ENCODE results near the gene FOXC2.
"Not testable (repeated sequence)": the region's sequence is repeated elsewhere in the genome, so short reads cannot be mapped to it uniquely, and the experiment has no call there.

Gene FOXC2

DNA sequence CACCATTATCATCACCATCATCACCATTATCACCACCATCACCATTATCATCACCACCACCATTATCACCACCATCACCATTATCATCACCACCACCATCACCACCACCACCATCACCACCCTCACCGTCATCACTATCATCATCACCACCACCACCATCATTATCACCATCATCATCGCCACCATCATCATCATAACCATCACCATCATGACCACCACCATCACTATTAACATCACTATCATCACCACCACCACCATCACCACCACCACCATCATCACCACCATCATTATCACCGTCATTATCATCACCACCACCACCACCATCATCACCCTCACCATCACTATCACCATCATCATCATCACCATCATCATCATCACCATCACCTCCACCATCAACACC lies 20.9 kb downstream of the FOXC2 start:
- Histone ChIP-seq H3K4me1 (no peaks in the 10 kb centered on the region; the same call in 1 of the 2 replicates), H3K4me3 (ENCODE audit: low read depth, low read length) (no peak overlapping the region), H3K36me3 (no peaks in the 10 kb centered on the region), H3K9me3 (no peaks in the 10 kb centered on the region; the same call in 1 of the 2 replicates), H3K27me3 (peaks cover 7% of the 10 kb centered on the region)
- DNase-seq: no peak
- TF ChIP-seq, protein P1, sequence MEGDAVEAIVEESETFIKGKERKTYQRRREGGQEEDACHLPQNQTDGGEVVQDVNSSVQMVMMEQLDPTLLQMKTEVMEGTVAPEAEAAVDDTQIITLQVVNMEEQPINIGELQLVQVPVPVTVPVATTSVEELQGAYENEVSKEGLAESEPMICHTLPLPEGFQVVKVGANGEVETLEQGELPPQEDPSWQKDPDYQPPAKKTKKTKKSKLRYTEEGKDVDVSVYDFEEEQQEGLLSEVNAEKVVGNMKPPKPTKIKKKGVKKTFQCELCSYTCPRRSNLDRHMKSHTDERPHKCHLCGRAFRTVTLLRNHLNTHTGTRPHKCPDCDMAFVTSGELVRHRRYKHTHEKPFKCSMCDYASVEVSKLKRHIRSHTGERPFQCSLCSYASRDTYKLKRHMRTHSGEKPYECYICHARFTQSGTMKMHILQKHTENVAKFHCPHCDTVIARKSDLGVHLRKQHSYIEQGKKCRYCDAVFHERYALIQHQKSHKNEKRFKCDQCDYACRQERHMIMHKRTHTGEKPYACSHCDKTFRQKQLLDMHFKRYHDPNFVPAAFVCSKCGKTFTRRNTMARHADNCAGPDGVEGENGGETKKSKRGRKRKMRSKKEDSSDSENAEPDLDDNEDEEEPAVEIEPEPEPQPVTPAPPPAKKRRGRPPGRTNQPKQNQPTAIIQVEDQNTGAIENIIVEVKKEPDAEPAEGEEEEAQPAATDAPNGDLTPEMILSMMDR (IDR thresholded peaks at IDR 0.05; ENCODE audit: low read depth, low read length): no peak

DNA sequence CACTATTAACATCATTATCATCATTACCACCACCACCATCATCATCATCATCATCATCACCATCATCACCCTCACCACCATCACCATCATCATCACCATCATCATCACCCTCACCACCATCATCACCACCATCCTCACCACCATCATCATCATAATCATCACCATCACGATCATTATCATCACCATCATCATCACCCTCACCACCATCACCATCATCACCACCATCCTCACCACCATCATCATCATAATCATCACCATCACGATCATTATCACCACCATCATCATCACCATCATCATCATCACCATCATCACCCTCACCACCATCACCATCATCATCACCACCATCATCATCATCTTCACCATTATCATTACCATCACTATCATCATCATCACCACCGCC lies 21.3 kb downstream of the FOXC2 start:
- not testable (repeated sequence) for H3K4me3 ChIP-seq (ENCODE audit: low read depth, low read length); H3K36me3 ChIP-seq; DNase-seq; H3K4me1 ChIP-seq; H3K9me3 ChIP-seq
- peaks cover 12% of the 10 kb centered on the region for H3K27me3 ChIP-seq

DNA sequence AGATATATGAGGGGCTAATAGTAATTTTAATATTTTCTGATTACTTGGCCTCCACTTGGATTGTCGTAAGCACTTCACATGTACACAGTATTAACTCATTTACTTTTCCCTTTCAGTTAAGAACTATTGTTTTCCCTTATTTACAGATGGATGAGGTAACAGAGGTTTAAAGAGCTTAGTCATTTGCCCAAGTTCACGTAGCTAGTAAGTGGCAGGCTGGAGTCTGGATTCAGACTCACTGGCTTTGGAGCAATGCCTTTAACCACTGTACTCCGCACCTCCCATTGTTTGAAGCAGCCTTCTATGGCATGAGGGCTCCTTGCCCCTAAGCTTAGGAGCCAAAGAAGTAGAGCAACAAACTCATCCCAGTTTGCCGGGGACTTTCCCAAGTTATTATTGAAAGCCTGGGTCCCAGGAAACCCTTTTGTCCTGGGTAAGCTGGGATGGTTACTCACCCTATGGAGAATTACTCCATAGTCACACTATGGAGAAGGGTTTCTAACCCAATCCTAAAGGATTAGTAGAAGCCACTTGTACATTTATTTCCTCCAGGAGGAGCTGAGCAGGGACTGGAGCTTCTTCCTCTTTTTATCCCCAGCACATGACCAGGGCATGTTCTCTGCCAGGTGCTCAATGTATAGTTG lies 24.0 kb downstream of the FOXC2 start:
- Histone ChIP-seq H3K27me3 (peaks cover 35% of the 10 kb centered on the region), H3K36me3 (no peaks in the 10 kb centered on the region), H3K4me1 (no peaks in the 10 kb centered on the region), H3K9me3 (no peaks in the 10 kb centered on the region; the same call in 1 of the 2 replicates), H3K4me3 (ENCODE audit: low read depth, low read length) (no peak overlapping the region)
- TF ChIP-seq, protein P1 (IDR thresholded peaks at IDR 0.05; ENCODE audit: low read depth, low read length): no peak
- no peak for DNase-seq

DNA sequence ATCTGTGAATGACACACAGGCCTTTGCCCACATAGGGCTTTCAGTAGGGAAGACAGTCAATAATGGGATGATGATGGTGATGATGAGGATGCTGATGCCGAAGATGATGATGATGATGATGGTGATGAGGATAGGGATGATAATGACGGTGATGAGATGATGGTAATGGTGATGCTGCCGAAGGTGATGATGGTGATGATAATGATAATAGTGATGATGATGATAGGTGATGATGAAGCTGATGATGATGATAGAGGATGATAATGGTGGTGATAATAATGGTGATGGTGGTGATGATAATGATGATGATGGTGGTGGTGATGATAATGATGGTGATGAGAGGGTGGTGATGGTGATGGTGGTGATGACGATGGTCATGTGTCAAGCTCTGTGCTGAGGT lies 24.6 kb downstream of the FOXC2 start:
- Histone ChIP-seq H3K27me3 (peaks cover 35% of the 10 kb centered on the region), H3K4me1 (no peaks in the 10 kb centered on the region), H3K9me3 (no peaks in the 10 kb centered on the region; the same call in 1 of the 2 replicates), H3K4me3 (ENCODE audit: low read depth, low read length) (no peak overlapping the region), H3K36me3 (no peaks in the 10 kb centered on the region)
- DNase-seq: no peak
- TF ChIP-seq, protein P1 (IDR thresholded peaks at IDR 0.05; ENCODE audit: low read depth, low read length): no peak

DNA sequence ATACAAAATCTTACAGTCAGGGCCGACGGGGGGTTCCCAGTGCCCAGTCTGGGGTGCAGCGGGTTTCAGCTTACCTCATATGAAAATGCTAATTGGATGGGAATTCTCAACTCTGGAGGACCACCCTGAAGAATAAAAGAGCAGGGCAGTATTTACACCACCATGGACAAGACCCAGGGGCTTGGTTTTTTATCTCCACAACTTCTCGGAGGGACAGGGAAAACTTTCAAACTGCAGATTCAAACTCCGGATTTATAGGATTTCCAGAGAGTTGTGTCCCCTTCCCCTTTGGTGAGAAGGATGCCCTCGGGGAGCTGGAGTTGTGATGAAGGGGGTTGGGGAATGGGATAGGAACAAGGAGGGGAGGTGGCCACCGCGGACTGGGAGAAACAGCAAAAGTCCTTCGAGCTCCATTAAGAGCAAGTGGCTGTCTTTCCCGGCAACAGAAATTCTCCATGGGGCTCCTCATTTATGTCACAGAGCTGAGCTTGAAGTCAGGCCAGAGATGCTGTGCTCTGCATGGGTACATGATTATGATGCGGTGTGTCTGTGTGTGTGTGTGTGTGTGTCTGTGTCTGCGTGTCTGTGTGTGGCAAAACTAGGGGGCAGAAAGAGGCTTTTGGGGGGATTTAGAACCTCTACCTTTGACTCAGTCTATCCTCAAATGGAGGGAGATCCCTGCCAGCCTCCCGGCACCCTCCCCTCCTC lies 27.4 kb downstream of the FOXC2 start:
- no peaks in the 10 kb centered on the region for H3K4me1 ChIP-seq
- H3K4me3 ChIP-seq (ENCODE audit: low read depth, low read length): no peak overlapping the region
- peaks cover 35% of the 10 kb centered on the region for H3K27me3 ChIP-seq
- DNase-seq: no peak
- no peaks in the 10 kb centered on the region for H3K9me3 ChIP-seq
- no peaks in the 10 kb centered on the region for H3K36me3 ChIP-seq
- TF ChIP-seq, protein P1 (IDR thresholded peaks at IDR 0.05; ENCODE audit: low read depth, low read length): no peak

DNA sequence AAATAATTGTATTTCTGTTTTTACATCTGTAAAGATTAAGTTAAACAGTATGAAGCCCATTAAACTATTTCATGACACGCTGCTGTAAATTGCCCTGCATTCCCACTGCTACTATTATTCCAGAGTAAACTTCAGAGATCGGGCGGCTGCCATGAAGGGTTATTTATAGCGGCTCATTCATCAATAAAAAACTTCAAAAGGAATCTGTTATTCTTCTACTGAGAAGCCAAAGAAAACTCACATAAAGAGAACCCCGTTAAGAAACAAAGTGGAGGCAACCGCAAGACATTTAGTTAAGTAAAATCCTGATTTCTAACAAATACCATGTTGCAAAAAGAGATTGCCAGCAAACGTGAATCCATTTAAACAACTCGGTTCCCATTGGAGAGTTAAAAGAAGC lies 28.1 kb downstream of the FOXC2 start:
- Histone ChIP-seq H3K4me1 (no peaks in the 10 kb centered on the region), H3K27me3 (peaks cover 35% of the 10 kb centered on the region), H3K36me3 (no peaks in the 10 kb centered on the region), H3K4me3 (ENCODE audit: low read depth, low read length) (no peak overlapping the region), H3K9me3 (no peaks in the 10 kb centered on the region)
- TF ChIP-seq, protein P1 (IDR thresholded peaks at IDR 0.05; ENCODE audit: low read depth, low read length): no peak
- no peak for DNase-seq
